MM.1S (cell line): ENCODE data around the gene GRHL3.

Experiments used
- DNase-seq: peaks from one replicate; pipeline ENCODE4 v3.0.0-alpha.2; 2015
- H2AFZ ChIP-seq: fragments of 300-600 bp; sonication (generic); 2 replicates; pipeline ENCODE4 v1.6.0; 2016; ENCODE audit warnings: antibody characterized with exemption, low read length
- H3F3A ChIP-seq: fragments of 300-600 bp; sonication (generic); 2 replicates; pipeline ENCODE4 v1.6.1; 2016; ENCODE audit warnings: mild to moderate bottlenecking, antibody characterized with exemption, low read length, moderate library complexity, mixed read lengths; ENCODE audit not compliant: insufficient read depth
- H3K27ac ChIP-seq: fragments of 300-600 bp; sonication (generic); 2 replicates; pipeline ENCODE4 v1.5.1; 2016; ENCODE audit warnings: mild to moderate bottlenecking, low read length
- H3K27me3 ChIP-seq: fragments of 300-600 bp; sonication (generic); replicated peaks from 2 replicates; pipeline ENCODE4 v1.6.0; 2016; ENCODE audit warnings: low read length; ENCODE audit not compliant: insufficient read depth
- H3K36me3 ChIP-seq: fragments of 300-600 bp; sonication (generic); replicated peaks from 2 replicates; pipeline ENCODE4 v1.6.1; 2016; ENCODE audit warnings: mild to moderate bottlenecking, low read length, mixed read lengths; ENCODE audit not compliant: insufficient read depth
- H3K4me1 ChIP-seq: fragments of 300-600 bp; sonication (generic); 2 replicates; pipeline ENCODE4 v1.6.1; 2016; ENCODE audit warnings: low read length, mixed read lengths
- H3K4me2 ChIP-seq: fragments of 300-600 bp; sonication (generic); 2 replicates; pipeline ENCODE4 v1.6.0; 2016; ENCODE audit warnings: low read depth, low read length
- H3K4me3 ChIP-seq: fragments of 300-600 bp; sonication (generic); 2 replicates; pipeline ENCODE4 v1.5.1; 2016; ENCODE audit warnings: low read length, mixed read lengths
- H3K79me2 ChIP-seq: fragments of 300-600 bp; sonication (generic); 2 replicates; pipeline ENCODE4 v1.6.1; 2016; ENCODE audit warnings: mixed run types, low read length, mixed read lengths
- H3K9ac ChIP-seq: fragments of 300-600 bp; sonication (generic); 2 replicates; pipeline ENCODE4 v1.6.1; 2016; ENCODE audit warnings: low read length, mixed read lengths
- H3K9me2 ChIP-seq: fragments of 300-600 bp; sonication (generic); replicated peaks from 2 replicates; pipeline ENCODE4 v1.6.1; 2016; ENCODE audit warnings: mild to moderate bottlenecking, low read length, mixed read lengths; ENCODE audit not compliant: insufficient read depth
- H3K9me3 ChIP-seq: fragments of 300-600 bp; sonication (generic); replicated peaks from 2 replicates; pipeline ENCODE4 v1.6.1; 2016; ENCODE audit warnings: mild to moderate bottlenecking, low read length, mixed read lengths; ENCODE audit not compliant: insufficient read depth
- H4K20me1 ChIP-seq: fragments of 300-600 bp; sonication (generic); 2 replicates; pipeline ENCODE4 v1.6.1; 2016; ENCODE audit warnings: mild to moderate bottlenecking, low read length, moderate library complexity, mixed read lengths; ENCODE audit not compliant: insufficient read depth
- CTCF ChIP-seq: fragments of 300-600 bp; sonication (generic); IDR thresholded peaks from 2 replicates; pipeline ENCODE4 v1.5.1; 2016; ENCODE audit warnings: antibody characterized with exemption, low read length, mixed read lengths
- EZH2 ChIP-seq: fragments of 300-600 bp; sonication (generic); optimal IDR thresholded peaks from 2 replicates; pipeline ENCODE3; 2017; ENCODE audit warnings: low read depth, mild to moderate bottlenecking, antibody characterized with exemption, low read length, mixed read lengths
- EZH2phosphoT487 ChIP-seq: fragments of 300-600 bp; sonication (generic); IDR thresholded peaks from 2 replicates; pipeline ENCODE4 v1.6.1; 2018; ENCODE audit warnings: antibody characterized with exemption, low read length

Gene GRHL3

GRCh38 chr1:24369199-24369598 lies 50.0 kb downstream of the GRHL3 start:
- no peak for DNase-seq
- TF ChIP-seq EZH2 = no peak
- no peak for TF ChIP-seq CTCF
- no peak for TF ChIP-seq EZH2phosphoT487
- Histone ChIP-seq H3K9me2 (no peaks in the 10 kb centered on the region), H2AFZ (no peak overlapping the region), H3K36me3 (no peaks in the 10 kb centered on the region), H3K79me2 (no peaks in the 10 kb centered on the region), H4K20me1 (no peaks in the 10 kb centered on the region), H3F3A (no peaks in the 10 kb centered on the region), H3K4me2 (no peak overlapping the region), H3K27ac (no peak overlapping the region), H3K27me3 (no peaks in the 10 kb centered on the region), H3K9ac (no peak overlapping the region), H3K4me3 (no peak overlapping the region), H3K4me1 (no peaks in the 10 kb centered on the region), H3K9me3 (no peaks in the 10 kb centered on the region)

DNA sequence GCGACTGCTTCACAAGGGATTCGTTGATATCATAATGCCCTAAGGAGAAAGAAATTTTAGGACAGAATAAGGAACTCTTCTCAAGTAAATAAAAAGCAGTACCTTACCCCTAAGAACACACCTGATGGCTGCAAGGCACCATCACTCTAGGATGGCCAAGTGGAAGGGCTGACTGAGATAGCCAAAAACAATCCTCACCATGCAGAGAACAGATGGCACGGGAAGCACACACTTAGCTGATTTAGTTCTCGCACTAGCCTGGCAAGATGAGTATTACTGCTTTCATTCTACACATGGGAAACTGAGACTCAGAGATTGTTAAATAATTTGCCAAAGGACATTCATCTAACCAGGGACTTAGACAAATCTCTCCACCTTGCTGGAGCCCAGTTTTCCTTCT lies 50.6 kb downstream of the GRHL3 start:
- Histone ChIP-seq H2AFZ (no peak overlapping the region), H3K4me3 (no peak overlapping the region), H3K9me3 (no peaks in the 10 kb centered on the region), H3K4me1 (no peaks in the 10 kb centered on the region), H3K9ac (no peak overlapping the region), H3K27me3 (no peaks in the 10 kb centered on the region), H4K20me1 (no peaks in the 10 kb centered on the region), H3K9me2 (no peaks in the 10 kb centered on the region), H3K4me2 (no peak overlapping the region), H3F3A (no peaks in the 10 kb centered on the region), H3K36me3 (no peaks in the 10 kb centered on the region), H3K27ac (no peak overlapping the region), H3K79me2 (no peaks in the 10 kb centered on the region)
- TF ChIP-seq CTCF (no peak), EZH2 (no peak), EZH2phosphoT487 (no peak)
- no peak for DNase-seq

DNA sequence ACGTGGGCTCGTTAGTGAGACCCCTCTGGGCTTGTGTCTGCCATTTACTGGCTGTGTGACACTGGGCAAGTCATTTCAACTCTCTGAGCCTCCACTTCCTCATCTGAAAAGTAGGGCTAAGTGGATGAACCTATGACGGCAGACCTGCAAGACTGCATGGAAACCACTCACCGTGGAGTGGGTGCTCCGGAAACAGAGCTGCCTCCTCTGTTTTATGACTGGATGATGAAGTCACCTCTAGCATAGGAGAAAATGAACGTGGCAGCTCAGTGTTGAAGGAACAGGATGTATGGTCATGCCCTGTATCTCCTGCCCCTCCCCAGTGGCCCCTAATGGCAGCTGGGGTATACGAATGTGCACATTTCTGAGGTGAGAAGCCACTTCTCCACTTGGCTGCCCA lies 53.9 kb downstream of the GRHL3 start:
- H3F3A ChIP-seq = no peaks in the 10 kb centered on the region
- TF ChIP-seq EZH2 (no peak), CTCF (no peak), EZH2phosphoT487 (no peak)
- no peaks in the 10 kb centered on the region for H3K9me2 ChIP-seq
- H4K20me1 ChIP-seq = no peaks in the 10 kb centered on the region
- no peaks in the 10 kb centered on the region for H3K79me2 ChIP-seq
- H3K4me2 ChIP-seq = no peak overlapping the region
- H2AFZ ChIP-seq = no peak overlapping the region
- no peaks in the 10 kb centered on the region for H3K36me3 ChIP-seq
- DNase-seq = no peak
- no peak overlapping the region for H3K27ac ChIP-seq
- H3K4me1 ChIP-seq = no peaks in the 10 kb centered on the region
- no peaks in the 10 kb centered on the region for H3K9me3 ChIP-seq
- H3K27me3 ChIP-seq = no peaks in the 10 kb centered on the region
- H3K9ac ChIP-seq = no peak overlapping the region
- no peak overlapping the region for H3K4me3 ChIP-seq

DNA sequence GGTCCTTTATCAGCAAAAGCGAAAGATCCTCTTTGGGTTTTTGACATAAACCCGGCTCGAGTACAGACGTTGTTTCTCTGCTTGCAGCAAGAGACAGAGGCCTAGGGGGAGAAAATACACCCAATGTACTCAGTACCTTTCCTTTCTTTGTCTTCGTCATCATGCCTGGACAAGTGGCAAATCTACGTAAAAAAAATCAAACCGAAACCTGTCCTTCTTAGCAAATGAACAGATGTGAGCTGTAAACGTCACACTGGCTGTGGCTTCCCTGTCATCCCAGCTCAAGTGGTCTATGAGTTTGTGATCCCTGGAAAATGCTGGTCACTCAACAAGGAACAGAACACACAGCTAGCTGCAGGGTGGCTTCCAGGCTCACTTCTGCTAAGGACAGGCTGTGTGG lies 54.6 kb downstream of the GRHL3 start:
- Histone ChIP-seq H3K27ac (no peak overlapping the region), H3K9me3 (no peaks in the 10 kb centered on the region), H3K9ac (no peak overlapping the region), H3K4me3 (no peak overlapping the region), H3K9me2 (no peaks in the 10 kb centered on the region), H2AFZ (no peak overlapping the region), H3K36me3 (no peaks in the 10 kb centered on the region), H4K20me1 (no peaks in the 10 kb centered on the region), H3K4me2 (no peak overlapping the region), H3K4me1 (no peaks in the 10 kb centered on the region), H3F3A (no peaks in the 10 kb centered on the region), H3K27me3 (no peaks in the 10 kb centered on the region), H3K79me2 (no peaks in the 10 kb centered on the region)
- no peak for DNase-seq
- no peak for TF ChIP-seq EZH2phosphoT487
- no peak for TF ChIP-seq EZH2
- no peak for TF ChIP-seq CTCF
